K562 (cell line): ENCODE results near the gene PRKG1. TPM values are rescaled to one million over a fixed set of nuclear protein-coding genes. Genes with fewer than 3 reads are reported as not detected.

ENCODE experiments used
- ATAC-seq: fragments of 200-7000 bp; cut with Tn5 transposase; 3 replicates; pipeline ENCODE4 v1.9.1; 2020; ENCODE audit warnings: moderate library complexity
- BruUV-seq: library from RNA; stranded (reverse); fragments of 400-500 nt; replicated peaks from 2 replicates; lab custom pipeline; 2021; lab: Mats Ljungman, UMichigan
- CTCF ChIA-PET: fragments of 300-600 bp; formaldehyde crosslinking; extraction: SDS; loops from one replicate; lab custom pipeline; 2021; ENCODE audit warnings: low intra/inter-chr PET ratio; lab: Yijun Ruan, JAX
- POLR2A ChIA-PET: fragments of 300-600, 350-650 bp; sonication (Branson Sonifier 250); formaldehyde crosslinking; extraction: SDS; loops from one replicate; lab custom pipeline; 2021; ENCODE audit warnings: antibody characterized with exemption, inconsistent platforms; lab: Yijun Ruan, JAX
- DNase-seq, 4 experiments: peaks; one replicate each; pipeline versions ENCODE4 v3.0.0 to v3.0.0-alpha.2; 2011 to 2018; ENCODE audit warnings: low spot score in 3 of 4, mixed read lengths in 3 of 4; ENCODE audit errors: extremely low read depth in 1 of 4
- FAIRE-seq: peaks from 2 replicates; lab custom pipeline; 2011; peaks lifted over from hg19 to GRCh38; lab: Jason Lieb, UNC
- H2AFZ ChIP-seq: 2 replicates; pipeline ENCODE4 v1.6.0; 2011; ENCODE audit warnings: low read depth, low read length, control low read depth, inconsistent platforms
- H3K27ac ChIP-seq: fragments of 200-600 bp; 3 replicates; pipeline ENCODE4 v1.8.0; 2011; ENCODE audit warnings: low read depth, mild to moderate bottlenecking, control low read depth, inconsistent platforms, low read length, moderate library complexity, mixed read lengths; ENCODE audit errors: extremely low read depth
- H3K27me3 ChIP-seq, 2 experiments: fragments of 300-600 bp in 1 of 2; 2 replicates in 1 of 2; 3 replicates in 1 of 2; pipeline versions ENCODE4 v1.6.0 to v1.8.0; 2011; ENCODE audit warnings: inconsistent platforms in 2 of 2, low read length in 2 of 2, mild to moderate bottlenecking in 1 of 2, mixed read lengths in 1 of 2, moderate library complexity in 1 of 2; ENCODE audit not compliant: control insufficient read depth in 2 of 2, insufficient read depth in 2 of 2
- H3K36me3 ChIP-seq: fragments of 300-600 bp; 3 replicates; pipeline ENCODE4 v1.8.0; 2011; ENCODE audit warnings: mild to moderate bottlenecking, low read length, inconsistent platforms; ENCODE audit not compliant: control insufficient read depth, insufficient read depth
- H3K4me1 ChIP-seq, 2 experiments: fragments of 200-600 bp in 1 of 2; replicated peaks in 1 of 2; 2 replicates in 1 of 2; 3 replicates in 1 of 2; pipeline versions ENCODE4 v1.5.1 to v1.8.0; 2011; ENCODE audit warnings: inconsistent platforms in 2 of 2, low read length in 2 of 2, mild to moderate bottlenecking in 1 of 2, mixed read lengths in 1 of 2, moderate library complexity in 1 of 2; ENCODE audit not compliant: control insufficient read depth in 2 of 2, insufficient read depth in 2 of 2
- H3K4me2 ChIP-seq: 2 replicates; pipeline ENCODE4 v1.6.1; 2011; ENCODE audit warnings: low read length, control low read depth, inconsistent platforms, mixed read lengths; ENCODE audit not compliant: insufficient read depth
- H3K4me3 ChIP-seq: fragments of 200-600 bp; sonication (generic), shearing (Covaris generic); 2 replicates; pipeline ENCODE4 v1.5.1; 2016; ENCODE audit warnings: control low read depth, inconsistent platforms
- H3K79me2 ChIP-seq: fragments of 200-600 bp; 3 replicates; pipeline ENCODE4 v1.8.0; 2011; ENCODE audit warnings: low read length, inconsistent platforms; ENCODE audit not compliant: control insufficient read depth, insufficient read depth
- H3K9ac ChIP-seq, 2 experiments: 2 replicates each; pipeline versions ENCODE4 v1.6.0 to v1.6.1; 2011; ENCODE audit warnings: low read depth in 2 of 2, low read length in 2 of 2, control low read depth in 1 of 2, inconsistent platforms in 1 of 2, mild to moderate bottlenecking in 1 of 2, mixed read lengths in 1 of 2; ENCODE audit not compliant: insufficient read depth in 1 of 2
- H3K9me1 ChIP-seq: one replicate; pipeline ENCODE4 v1.6.0; 2011; ENCODE audit warnings: inconsistent platforms, mild to moderate bottlenecking, low read length, moderate library complexity; ENCODE audit not compliant: control insufficient read depth, insufficient read depth
- H3K9me3 ChIP-seq: replicated peaks from 2 replicates; pipeline ENCODE4 v1.5.1; 2011; ENCODE audit warnings: low read depth, low read length, inconsistent platforms; ENCODE audit not compliant: control insufficient read depth, insufficient read depth
- H4K20me1 ChIP-seq: replicated peaks from 2 replicates; pipeline ENCODE4 v1.6.1; 2011; ENCODE audit warnings: low read length, inconsistent platforms, mixed read lengths; ENCODE audit not compliant: control insufficient read depth, insufficient read depth
- BRD9 ChIP-seq: fragments of 450-650 bp; IDR thresholded peaks from 2 replicates; pipeline ENCODE4 v1.6.1; 2018; ENCODE audit warnings: low read depth; ENCODE audit not compliant: partially characterized antibody
- CHCHD3 ChIP-seq: fragments of 250-450 bp; sonication (Bioruptor Pico); IDR thresholded peaks from 2 replicates; pipeline ENCODE4 v2.1.2; 2022; ENCODE audit warnings: mild to moderate bottlenecking
- CUX1 ChIP-seq: fragments of 200-800 bp; sonication (Bioruptor generic); IDR thresholded peaks from 2 replicates; pipeline ENCODE4 v1.6.1; 2016; ENCODE audit warnings: missing genetic modification characterization, missing compliant biosample characterization
- FOXA3 ChIP-seq, 2 experiments: fragments of 450-650 bp in 1 of 2; sonication (generic) in 1 of 2; formaldehyde crosslinking; IDR thresholded peaks in 1 of 2; conservative IDR thresholded peaks in 1 of 2; 2 replicates each; pipeline versions ENCODE4 v1.4.0 to v1.8.0; 2020 to 2022; ENCODE audit warnings: mild to moderate bottlenecking in 2 of 2, missing genetic modification reagents in 1 of 2
- HSF4 ChIP-seq: fragments of 250-450 bp; sonication (Bioruptor Pico); IDR thresholded peaks from 2 replicates; pipeline ENCODE4 v2.1.2; 2022; ENCODE audit warnings: mild to moderate bottlenecking, moderate library complexity, borderline replicate concordance
- KDM5B ChIP-seq: fragments of 200-600 bp; sonication (generic); IDR thresholded peaks from 2 replicates; pipeline ENCODE4 v1.6.1; 2012; ENCODE audit warnings: low read depth, mild to moderate bottlenecking, moderate library complexity, low read length, control low read depth, inconsistent platforms; ENCODE audit not compliant: insufficient replicate concordance
- MLX ChIP-seq, 2 experiments: fragments of 450-650 bp in 1 of 2; sonication (generic) in 1 of 2; formaldehyde crosslinking; conservative IDR thresholded peaks; 2 replicates each; pipeline versions ENCODE4 v1.4.0 to v1.8.1; 2020 to 2022; ENCODE audit warnings: mild to moderate bottlenecking in 1 of 2, missing genetic modification reagents in 1 of 2
- ZEB2 ChIP-seq: fragments of 450-650 bp; IDR thresholded peaks from 2 replicates; pipeline ENCODE4 v1.6.1; 2016
- ZNF12 ChIP-seq: sonication (generic); formaldehyde crosslinking; IDR thresholded peaks from 2 replicates; pipeline ENCODE4 v1.4.0; 2020; ENCODE audit warnings: mild to moderate bottlenecking, missing genetic modification reagents
- ZNF431 ChIP-seq: sonication (generic); formaldehyde crosslinking; IDR thresholded peaks from 2 replicates; pipeline ENCODE4 v1.8.0; 2022; ENCODE audit warnings: mild to moderate bottlenecking, missing genetic modification reagents
- ZNF512 ChIP-seq: IDR thresholded peaks from 2 replicates; pipeline ENCODE4 v1.6.1; 2016; ENCODE audit warnings: missing genetic modification characterization, missing compliant biosample characterization
- ZNF561 ChIP-seq: fragments of 450-650 bp; formaldehyde crosslinking; conservative IDR thresholded peaks from 2 replicates; pipeline ENCODE4 v1.4.0; 2020; ENCODE audit warnings: mild to moderate bottlenecking, moderate library complexity
- WGBS: fragments of 100-300 bp; shearing (Covaris generic); methylation state at CpG from one replicate; pipeline ENCODE4 v1.1.6; 2016; ENCODE audit warnings: low coverage, mixed read lengths; ENCODE audit not compliant: insufficient coverage; ENCODE audit errors: missing lambda C conversion rate; 5-methylcytosine and 5-hydroxymethylcytosine counted together
- in situ Hi-C: fragments of 300-500 bp; cut with MboI; formaldehyde crosslinking; loops from 4 replicates; pipeline ENCODE4 v1.15.0; 2018; ENCODE audit warnings: inconsistent platforms, mixed read lengths
- intact Hi-C: fragments of 100-400 bp; cut with micrococcal nuclease; formaldehyde crosslinking; loops from 2 replicates; pipeline ENCODE4 v1.14.2; 2022
- polyA plus RNA-seq, 8 experiments: library from polyadenylated mRNA; depleted of rRNA in 4 of 8; stranded (reverse) in 5 of 8; unstranded in 3 of 8; fragments of >200 nt; fragmentation: Nextera tagmentation in 2 of 8; fragmentation: Illumina TruSeq in 1 of 8; extraction: Ambion mirVana in 2 of 8; extraction: Trizol in 1 of 8; gene quantifications; 2 replicates each; pipeline versions ENCODE4 v1.2.1 to v1.2.3, GENCODE V29; 2011 to 2014; ENCODE audit warnings: inconsistent platforms in 1 of 8, missing spikeins in 1 of 8
- total RNA-seq, 7 experiments: library from RNA; depleted of rRNA in 6 of 7; stranded (reverse); fragments of >200 nt in 6 of 7; fragmentation: Illumina TruSeq in 2 of 7; extraction: Trizol in 2 of 7; gene quantifications; 2 replicates each; pipeline versions ENCODE4 v1.2.1 to v1.2.3, GENCODE V29; 2011 to 2021; ENCODE audit warnings: low replicate concordance in 1 of 7

PRKG1 gene
- total and polyA plus RNA-seq, 9 of the 15 experiments (the other 6 are each of a cell fraction or from before 2014, with no cell fraction given) = 0.22 TPM; not detected in 8

GRCh38 chr10:52128056-52128683 is 1053.9 kb downstream of the PRKG1 start:
- in situ Hi-C loops = no loop called here
- ChIA-PET POLR2A (no interaction called here), CTCF (no interaction called here)
- H3K9me3 ChIP-seq = no peaks in the 10 kb centered on the region; the same call in 1 of the 2 replicates
- BruUV-seq = no TSS peak
- H3K4me3 ChIP-seq = no peak overlapping the region
- intact Hi-C loops = no loop called here
- no peaks in the 10 kb centered on the region for H3K9me1 ChIP-seq
- no peaks in the 10 kb centered on the region for H3K36me3 ChIP-seq
- no peak for DNase-seq
- no peak for FAIRE-seq
- H3K27me3 ChIP-seq = no peaks in the 10 kb centered on the region
- no peak for ATAC-seq
- H3K79me2 ChIP-seq = no peaks in the 10 kb centered on the region
- WGBS = under 1% methylated on average over 8 of the region's 8 CpGs
- H3K27ac ChIP-seq = no peak overlapping the region
- no peak overlapping the region for H3K9ac ChIP-seq
- no peaks in the 10 kb centered on the region for H3K4me1 ChIP-seq
- no peak overlapping the region for H3K4me2 ChIP-seq
- H2AFZ ChIP-seq = no peak overlapping the region
- no peaks in the 10 kb centered on the region for H4K20me1 ChIP-seq
- TF ChIP-seq CUX1 (CRISPR knock-in tag) = no peak
- TF ChIP-seq HSF4 (CRISPR knock-in tag) = no peak
- TF ChIP-seq ZEB2 = no peak
- no peak for TF ChIP-seq BRD9
- no peak for TF ChIP-seq ZNF12 (CRISPR knock-in tag)
- no peak for TF ChIP-seq ZNF561 (CRISPR knock-in tag)
- no peak for TF ChIP-seq ZNF431 (CRISPR knock-in tag)
- no peak for TF ChIP-seq FOXA3 (CRISPR knock-in tag; conservative IDR thresholded peaks at IDR 0.05 in 1 of 2, IDR thresholded peaks at IDR 0.05 in 1 of 2)
- no peak for TF ChIP-seq MLX (CRISPR knock-in tag; conservative IDR thresholded peaks at IDR 0.05)
- TF ChIP-seq KDM5B = no peak
- TF ChIP-seq CHCHD3 (CRISPR knock-in tag) = no peak
- no peak for TF ChIP-seq ZNF512 (tag)
